Activated gamma-delta T cell treated with Interleukin-2 at 50 U/mL for 16 hours (primary cell): ENCODE results near the gene SSBP3.
"Not testable (repeated sequence)": the region's sequence is repeated elsewhere in the genome, so short reads cannot be mapped to it uniquely, and the experiment has no call there.

Experiments
- DNase-seq: peaks from one replicate; pipeline ENCODE4 v3.0.0-alpha.2; 2020

Gene SSBP3

GRCh38 chr1:54347955-54348699 is 58.1 kb downstream of the SSBP3 start:
- no peak for DNase-seq

GRCh38 chr1:54347261-54347954 is 58.8 kb downstream of the SSBP3 start:
- DNase-seq: no peak

DNA sequence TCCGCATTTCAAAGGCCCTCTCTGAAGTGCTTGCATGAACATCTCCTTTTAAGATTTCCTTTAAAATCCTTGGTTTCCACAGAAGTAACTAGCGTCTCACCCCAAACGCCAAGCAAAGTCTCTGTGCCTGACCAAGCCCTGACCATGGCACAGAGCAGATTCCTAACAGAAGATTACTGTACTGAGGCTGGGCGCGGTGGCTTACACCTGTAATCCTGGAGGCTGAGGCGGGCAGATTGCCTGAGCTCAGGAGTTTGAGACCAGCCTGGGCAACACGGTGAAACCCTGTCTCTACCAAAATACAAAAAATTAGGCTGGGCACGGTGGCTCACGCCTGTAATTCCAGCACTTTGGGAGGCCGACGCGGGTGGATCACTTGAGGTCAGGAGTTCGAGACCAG is 60.6 kb downstream of the SSBP3 start:
- DNase-seq: not testable (repeated sequence)

DNA sequence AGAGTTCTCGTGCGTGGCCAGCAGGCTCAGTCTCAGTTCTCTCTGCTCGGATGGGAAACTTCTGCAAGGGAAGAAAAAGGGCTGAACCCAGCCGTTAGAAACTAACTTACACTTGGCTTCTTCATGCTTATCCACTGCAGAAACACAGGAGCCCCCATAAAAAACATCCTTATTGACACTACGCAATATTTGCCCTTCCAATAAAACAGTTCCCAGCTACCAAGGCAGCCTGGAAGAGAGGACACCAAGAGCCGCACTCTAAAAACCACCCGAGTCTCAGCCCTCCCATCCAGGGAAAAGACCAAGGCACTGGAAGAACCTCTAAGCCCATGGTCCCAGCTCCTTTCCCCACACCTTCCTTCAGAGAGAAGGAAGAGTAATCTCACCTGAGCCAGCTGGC is 61.1 kb downstream of the SSBP3 start:
- DNase-seq: no peak

DNA sequence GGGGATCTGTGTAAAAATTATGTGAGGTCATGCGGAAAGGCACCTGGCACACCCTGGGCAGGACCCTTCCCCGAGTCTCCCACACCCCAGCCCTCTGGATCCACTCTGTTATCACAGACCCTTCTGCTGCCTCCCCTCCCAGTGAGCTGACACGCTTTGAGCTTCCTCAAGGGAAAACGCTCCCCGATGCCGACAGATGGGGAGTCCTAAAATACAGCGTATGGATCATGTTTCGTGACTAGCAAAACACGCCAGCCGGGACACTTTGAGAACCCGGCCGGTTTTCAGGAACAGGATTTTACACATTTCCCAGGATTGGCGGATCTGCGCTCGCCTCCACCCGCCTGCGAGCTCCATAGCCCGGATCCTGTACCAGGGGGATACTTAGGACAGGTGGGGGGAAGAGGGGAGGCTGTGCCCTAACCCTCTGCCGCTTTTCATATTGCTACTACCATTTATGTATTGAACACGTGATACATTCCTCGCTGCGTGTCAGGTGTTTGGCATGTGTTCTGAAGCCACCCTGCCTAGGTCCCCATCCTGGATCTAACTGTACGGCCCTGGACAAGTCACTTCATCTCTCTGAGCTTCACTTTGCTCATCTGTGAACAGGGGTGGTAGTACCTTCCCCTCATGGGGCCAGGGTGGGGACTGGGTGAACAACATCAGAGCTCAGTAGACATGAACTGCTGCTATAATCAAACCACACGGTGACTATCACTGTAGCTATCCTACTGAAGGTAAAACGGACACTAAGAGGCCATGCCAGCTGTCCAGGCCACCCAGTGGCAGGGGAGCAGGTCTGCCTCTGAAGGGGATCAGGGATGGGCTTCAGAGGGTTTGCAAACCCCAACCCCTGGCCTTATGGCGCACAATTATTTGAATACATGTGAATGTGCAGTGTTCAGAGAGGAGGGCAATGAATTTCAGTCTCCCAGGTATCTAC is 63.2 kb downstream of the SSBP3 start:
- no peak for DNase-seq

- no peak for DNase-seq
Observed at GRCh38 chr1:54342288-54342687, 63.9 kb downstream of the SSBP3 start.

- DNase-seq: no peak
Observed at GRCh38 chr1:54341763-54342162, 64.4 kb downstream of the SSBP3 start.

GRCh38 chr1:54340878-54341277 is 65.3 kb downstream of the SSBP3 start:
- DNase-seq: no peak

DNA sequence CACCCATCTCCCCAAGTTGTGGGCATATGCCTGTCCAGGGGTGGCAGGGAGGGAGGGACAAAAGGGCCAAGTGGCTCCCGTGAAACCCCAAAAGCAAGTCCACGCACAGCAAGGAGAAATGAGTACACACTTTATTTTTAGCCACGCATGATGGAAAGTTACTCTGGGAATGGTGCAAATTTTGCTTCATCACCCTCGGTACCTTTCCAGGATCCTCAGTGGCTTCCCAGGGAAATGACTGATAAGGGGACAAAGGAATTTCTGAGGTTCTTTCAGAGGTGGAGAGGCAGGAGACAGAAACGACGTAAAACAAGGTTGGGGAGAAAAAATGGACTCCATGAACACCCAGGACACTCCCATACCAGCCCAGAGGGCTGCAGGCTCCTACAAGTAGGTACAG is 65.8 kb downstream of the SSBP3 start:
- no peak for DNase-seq

DNA sequence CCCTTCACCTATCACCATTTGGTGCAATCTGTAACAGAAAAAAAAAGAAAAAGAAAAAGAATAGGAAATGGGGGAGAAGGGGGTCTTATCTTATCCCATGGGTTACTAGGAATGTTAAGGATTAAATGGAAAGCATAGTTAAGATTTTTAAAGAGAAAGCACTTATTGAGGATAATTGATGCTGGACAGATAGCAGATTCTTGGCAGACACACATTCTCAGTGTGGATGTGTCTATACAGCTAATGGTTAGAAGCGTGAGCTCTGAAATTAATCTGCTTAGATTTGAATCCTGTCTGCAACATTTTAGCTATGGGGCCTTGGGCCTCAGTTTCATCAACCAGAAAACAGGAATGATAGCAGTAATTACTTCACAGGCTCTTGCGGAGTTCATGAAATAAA is 67.1 kb downstream of the SSBP3 start:
- no peak for DNase-seq

DNA sequence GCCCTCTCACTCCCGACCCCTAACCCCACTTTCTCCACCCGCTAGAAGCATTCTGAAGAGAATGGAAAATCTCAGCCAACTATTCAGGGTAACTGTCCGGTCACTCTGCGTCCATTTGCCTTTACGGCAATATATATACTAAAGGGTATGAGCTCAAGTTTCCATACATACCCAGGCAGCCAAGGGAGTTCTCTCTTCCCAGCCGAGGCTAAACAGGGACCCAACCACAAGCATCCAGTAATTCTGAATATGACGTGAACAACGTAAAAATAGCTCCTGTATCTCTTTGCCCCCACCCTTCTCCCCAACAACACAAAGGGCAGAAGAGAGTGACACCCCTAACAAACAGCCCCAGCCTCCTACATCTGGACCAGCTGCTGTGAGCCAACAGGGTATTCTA is 67.7 kb downstream of the SSBP3 start:
- no peak for DNase-seq

DNA sequence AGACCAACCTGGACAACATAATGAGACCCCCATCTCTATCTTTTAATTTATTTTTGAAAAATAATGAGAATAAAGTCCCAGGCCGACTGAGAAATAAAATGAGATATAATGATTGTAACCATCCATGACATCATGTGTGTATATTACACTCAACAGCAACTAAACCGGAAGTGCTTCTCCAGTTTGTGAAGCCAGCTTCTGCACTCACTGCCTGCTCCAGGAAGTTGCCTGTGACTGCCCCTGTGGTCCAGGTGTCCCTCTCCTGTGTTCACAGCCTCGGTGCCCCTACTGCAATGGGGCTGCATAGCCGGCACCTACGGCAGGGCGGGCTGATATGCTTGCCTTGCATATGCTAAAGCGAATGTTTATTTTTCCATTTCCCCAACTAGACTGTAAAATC is 68.3 kb downstream of the SSBP3 start:
- DNase-seq: no peak

GRCh38 chr1:54337034-54337433 is 69.2 kb downstream of the SSBP3 start:
- DNase-seq: no peak

DNA sequence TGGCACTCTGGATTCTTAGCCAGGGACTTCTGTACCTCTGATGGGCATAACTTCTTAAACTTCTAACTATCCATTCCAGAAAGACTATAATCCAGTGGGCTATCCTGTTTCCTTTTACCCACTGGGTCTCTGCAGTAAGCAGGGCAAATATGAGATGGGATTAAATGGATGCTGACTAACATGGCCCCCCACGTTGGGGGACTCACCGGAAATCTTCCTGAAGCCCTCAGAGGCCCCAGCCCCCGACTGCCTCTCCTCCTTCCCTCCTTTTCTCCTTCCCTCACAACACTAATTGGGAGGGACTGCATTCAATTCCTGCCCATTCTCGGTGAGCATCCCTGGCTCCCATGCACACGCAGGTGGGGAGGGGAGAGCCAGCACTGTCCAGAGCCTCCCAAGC is 70.1 kb downstream of the SSBP3 start:
- DNase-seq: no peak

DNA sequence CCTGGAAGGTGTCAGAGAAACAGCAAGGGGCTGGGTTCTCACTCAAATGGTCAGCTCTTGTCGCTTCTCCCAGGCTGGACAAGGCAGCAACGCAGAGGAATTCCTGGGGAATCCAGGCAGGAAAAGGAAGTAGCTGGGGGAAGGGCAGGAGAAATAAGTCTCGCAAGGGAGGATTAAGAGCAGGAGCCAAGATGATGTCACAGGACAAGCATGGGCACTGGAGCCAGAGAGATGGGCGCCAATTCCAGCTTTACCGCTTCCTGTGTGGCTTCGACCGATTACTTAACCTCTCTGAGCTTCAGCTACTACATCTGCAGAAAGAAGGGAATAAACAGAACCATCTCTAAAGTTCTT is 70.5 kb downstream of the SSBP3 start:
- DNase-seq: no peak

- no peak for DNase-seq
Observed at GRCh38 chr1:54335011-54335754, 71.0 kb downstream of the SSBP3 start.

GRCh38 chr1:54332781-54333585 is 73.2 kb downstream of the SSBP3 start:
- no peak for DNase-seq

- DNase-seq: no peak
Observed at GRCh38 chr1:54331843-54332463, 74.2 kb downstream of the SSBP3 start.

DNA sequence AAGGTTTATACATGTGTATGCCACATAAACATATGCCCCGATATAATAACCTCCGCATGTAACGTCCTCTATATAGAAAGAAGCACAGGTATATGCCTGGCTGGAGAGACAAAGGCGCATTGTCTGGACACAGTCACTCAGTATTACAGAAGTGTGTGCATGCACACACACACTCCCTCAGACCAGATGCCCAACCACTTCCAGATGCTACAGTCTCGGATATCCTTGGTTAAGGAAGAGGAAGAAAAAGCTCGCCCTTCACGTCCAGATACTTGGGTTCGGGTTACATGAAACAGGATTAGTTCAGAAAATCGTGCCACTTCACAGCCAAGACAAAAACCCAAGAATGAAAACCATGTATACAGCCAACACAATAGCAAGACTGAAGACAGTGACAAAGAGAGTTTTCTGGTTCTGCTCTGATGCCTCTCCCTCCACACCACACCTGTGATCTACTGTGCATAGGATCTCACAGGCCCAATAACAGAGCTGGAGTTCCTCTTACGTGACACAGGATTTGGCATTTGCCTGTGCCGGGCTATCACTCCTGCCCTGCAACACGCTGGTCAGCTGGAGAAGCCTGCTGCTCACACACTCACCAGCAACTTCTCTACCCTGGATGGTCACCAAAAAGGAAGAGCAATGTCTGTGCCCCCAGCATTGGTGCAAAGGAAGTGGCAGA is 75.0 kb downstream of the SSBP3 start:
- DNase-seq: no peak

DNA sequence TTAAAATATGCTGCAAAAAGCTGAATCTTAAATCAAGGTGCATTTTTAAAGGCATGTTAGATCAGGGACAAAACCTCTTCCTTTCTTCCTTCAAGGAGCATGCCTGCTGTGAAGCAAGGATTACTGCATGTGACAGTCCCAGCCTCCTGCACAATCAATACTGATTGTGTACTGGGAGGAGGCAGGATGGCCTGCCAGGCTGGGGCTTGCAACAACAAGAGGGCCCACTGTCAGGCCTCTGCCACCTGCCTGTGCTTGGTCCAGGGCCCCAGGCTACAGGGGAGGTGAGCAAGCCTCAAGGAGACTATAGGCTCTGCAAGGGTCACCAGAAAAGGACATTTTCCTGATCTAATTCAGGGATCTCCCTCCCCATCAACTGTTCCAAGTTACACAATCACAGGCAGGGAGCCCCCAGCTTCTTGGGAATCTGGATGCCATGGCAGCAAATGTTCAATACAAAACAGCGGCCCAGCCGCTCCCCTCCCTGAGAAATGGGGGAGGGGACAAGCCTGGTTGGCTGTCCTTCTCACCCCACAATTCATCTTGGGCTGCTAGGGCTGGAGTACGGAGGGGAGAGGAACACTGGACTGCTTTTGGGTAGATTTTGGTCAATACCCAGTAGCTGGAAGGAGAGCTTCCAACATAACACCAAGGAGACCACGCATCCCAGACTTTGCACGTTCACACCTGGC is 76.7 kb downstream of the SSBP3 start:
- DNase-seq: no peak
